ENCODE results near the gene RPL11.

- TF ChIP-seq, protein P1, sequence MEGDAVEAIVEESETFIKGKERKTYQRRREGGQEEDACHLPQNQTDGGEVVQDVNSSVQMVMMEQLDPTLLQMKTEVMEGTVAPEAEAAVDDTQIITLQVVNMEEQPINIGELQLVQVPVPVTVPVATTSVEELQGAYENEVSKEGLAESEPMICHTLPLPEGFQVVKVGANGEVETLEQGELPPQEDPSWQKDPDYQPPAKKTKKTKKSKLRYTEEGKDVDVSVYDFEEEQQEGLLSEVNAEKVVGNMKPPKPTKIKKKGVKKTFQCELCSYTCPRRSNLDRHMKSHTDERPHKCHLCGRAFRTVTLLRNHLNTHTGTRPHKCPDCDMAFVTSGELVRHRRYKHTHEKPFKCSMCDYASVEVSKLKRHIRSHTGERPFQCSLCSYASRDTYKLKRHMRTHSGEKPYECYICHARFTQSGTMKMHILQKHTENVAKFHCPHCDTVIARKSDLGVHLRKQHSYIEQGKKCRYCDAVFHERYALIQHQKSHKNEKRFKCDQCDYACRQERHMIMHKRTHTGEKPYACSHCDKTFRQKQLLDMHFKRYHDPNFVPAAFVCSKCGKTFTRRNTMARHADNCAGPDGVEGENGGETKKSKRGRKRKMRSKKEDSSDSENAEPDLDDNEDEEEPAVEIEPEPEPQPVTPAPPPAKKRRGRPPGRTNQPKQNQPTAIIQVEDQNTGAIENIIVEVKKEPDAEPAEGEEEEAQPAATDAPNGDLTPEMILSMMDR (IDR thresholded peaks at IDR 0.05; ENCODE audit: poor library complexity, severe bottlenecking), result no peak
- TF ChIP-seq RAD21 (conservative IDR thresholded peaks at IDR 0.05) (no peak), EZH2 (IDR thresholded peaks at IDR 0.05; ENCODE audit: borderline replicate concordance, insufficient read depth, low read length, poor library complexity, severe bottlenecking) (no peak)
- TF ChIP-seq, protein P2, sequence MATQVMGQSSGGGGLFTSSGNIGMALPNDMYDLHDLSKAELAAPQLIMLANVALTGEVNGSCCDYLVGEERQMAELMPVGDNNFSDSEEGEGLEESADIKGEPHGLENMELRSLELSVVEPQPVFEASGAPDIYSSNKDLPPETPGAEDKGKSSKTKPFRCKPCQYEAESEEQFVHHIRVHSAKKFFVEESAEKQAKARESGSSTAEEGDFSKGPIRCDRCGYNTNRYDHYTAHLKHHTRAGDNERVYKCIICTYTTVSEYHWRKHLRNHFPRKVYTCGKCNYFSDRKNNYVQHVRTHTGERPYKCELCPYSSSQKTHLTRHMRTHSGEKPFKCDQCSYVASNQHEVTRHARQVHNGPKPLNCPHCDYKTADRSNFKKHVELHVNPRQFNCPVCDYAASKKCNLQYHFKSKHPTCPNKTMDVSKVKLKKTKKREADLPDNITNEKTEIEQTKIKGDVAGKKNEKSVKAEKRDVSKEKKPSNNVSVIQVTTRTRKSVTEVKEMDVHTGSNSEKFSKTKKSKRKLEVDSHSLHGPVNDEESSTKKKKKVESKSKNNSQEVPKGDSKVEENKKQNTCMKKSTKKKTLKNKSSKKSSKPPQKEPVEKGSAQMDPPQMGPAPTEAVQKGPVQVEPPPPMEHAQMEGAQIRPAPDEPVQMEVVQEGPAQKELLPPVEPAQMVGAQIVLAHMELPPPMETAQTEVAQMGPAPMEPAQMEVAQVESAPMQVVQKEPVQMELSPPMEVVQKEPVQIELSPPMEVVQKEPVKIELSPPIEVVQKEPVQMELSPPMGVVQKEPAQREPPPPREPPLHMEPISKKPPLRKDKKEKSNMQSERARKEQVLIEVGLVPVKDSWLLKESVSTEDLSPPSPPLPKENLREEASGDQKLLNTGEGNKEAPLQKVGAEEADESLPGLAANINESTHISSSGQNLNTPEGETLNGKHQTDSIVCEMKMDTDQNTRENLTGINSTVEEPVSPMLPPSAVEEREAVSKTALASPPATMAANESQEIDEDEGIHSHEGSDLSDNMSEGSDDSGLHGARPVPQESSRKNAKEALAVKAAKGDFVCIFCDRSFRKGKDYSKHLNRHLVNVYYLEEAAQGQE (IDR thresholded peaks at IDR 0.05; ENCODE audit: borderline replicate concordance), result no peak
Observed at GRCh38 chr1:23670709-23671108, 20.9 kb upstream of the RPL11 start.
